GM06990 (cell line): Measurements from ENCODE around the gene MAN1B1.
"Not testable (repeated sequence)": the region's sequence is repeated elsewhere in the genome, so short reads cannot be mapped to it uniquely, and the experiment has no call there.

Experiments used
- DNase-seq: peaks from one replicate; pipeline ENCODE4 v3.0.0-alpha.2; 2011; ENCODE audit not compliant: insufficient read length; ENCODE audit errors: extremely low read depth
- H3K27me3 ChIP-seq: replicated peaks from 2 replicates; pipeline ENCODE4 v1.6.0; 2011; ENCODE audit warnings: low read length; ENCODE audit not compliant: control insufficient read depth, insufficient read depth
- H3K36me3 ChIP-seq: 2 replicates; pipeline ENCODE4 v1.5.1; 2011; ENCODE audit warnings: low read length; ENCODE audit not compliant: control insufficient read depth, insufficient read depth
- H3K4me3 ChIP-seq: replicated peaks from 2 replicates; pipeline ENCODE4 v1.5.1; 2011; ENCODE audit warnings: low read depth, mild to moderate bottlenecking, control low read depth, low read length
- CTCF ChIP-seq: IDR thresholded peaks from 2 replicates; pipeline ENCODE4 v1.5.1; 2011; ENCODE audit warnings: low read length, control low read depth, mild to moderate bottlenecking, inconsistent platforms; ENCODE audit not compliant: insufficient read depth, poor library complexity, severe bottlenecking

MAN1B1 gene

GRCh38 chr9:137122796-137123467 is 36.1 kb downstream of the MAN1B1 start:
- not testable (repeated sequence) for H3K4me3 ChIP-seq, H3K36me3 ChIP-seq, H3K27me3 ChIP-seq, DNase-seq

- Histone ChIP-seq H3K4me3 (no peak overlapping the region; the same call in 1 of the 2 replicates), H3K36me3 (no peaks in the 10 kb centered on the region), H3K27me3 (no peaks in the 10 kb centered on the region)
- no peak for DNase-seq
- no peak for TF ChIP-seq CTCF
Measured at GRCh38 chr9:137123468-137123837, 36.7 kb downstream of the MAN1B1 start.

DNA sequence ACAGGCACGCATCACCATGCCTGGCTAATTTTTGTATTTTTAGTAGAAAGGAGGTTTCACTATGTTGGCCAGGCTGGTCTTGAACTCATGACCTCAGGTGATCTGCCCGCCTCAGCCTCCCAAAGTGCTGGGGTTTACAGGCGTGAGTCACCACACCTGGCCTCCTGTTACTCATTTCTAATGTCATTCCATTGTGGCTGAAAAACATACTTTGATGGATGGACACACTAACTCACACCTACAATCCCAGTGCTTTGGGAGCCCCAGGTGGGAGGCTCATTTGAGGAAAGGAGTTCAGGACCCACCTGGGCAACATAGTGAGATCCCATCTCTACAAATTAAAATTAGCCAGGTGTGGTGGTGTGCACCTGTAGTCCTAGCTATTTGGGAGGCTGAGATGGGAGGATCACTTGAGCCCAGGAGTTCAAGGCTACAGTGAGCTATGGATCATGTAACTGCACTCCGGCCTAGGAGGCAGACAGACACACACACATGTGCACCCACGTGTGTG is 37.2 kb downstream of the MAN1B1 start:
- not testable (repeated sequence) for H3K4me3 ChIP-seq, H3K27me3 ChIP-seq, H3K36me3 ChIP-seq, DNase-seq

DNA sequence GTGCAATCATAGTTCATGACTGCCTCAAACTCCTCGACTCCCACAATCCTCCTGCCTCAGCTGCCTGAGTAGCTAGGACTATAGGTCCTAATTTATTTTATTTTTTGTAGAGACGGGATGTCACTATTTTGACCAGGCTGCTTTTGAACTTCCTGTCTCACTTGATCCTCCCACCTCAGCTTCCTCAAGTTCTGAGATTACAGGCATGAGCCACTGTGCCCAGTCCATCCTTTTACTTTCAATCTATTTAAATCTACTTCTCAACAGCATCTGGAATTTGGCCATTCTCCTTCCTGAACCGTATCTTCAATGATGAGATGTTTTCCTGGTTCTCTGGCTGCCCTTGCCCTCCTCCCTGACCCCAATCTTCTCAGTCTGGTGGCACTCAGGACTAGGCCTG is 40.0 kb downstream of the MAN1B1 start:
- TF ChIP-seq CTCF = no peak
- DNase-seq = no peak
- peak overlapping the region; percentile 82 for H3K4me3 ChIP-seq
- no peaks in the 10 kb centered on the region for H3K36me3 ChIP-seq
- H3K27me3 ChIP-seq = no peaks in the 10 kb centered on the region

DNA sequence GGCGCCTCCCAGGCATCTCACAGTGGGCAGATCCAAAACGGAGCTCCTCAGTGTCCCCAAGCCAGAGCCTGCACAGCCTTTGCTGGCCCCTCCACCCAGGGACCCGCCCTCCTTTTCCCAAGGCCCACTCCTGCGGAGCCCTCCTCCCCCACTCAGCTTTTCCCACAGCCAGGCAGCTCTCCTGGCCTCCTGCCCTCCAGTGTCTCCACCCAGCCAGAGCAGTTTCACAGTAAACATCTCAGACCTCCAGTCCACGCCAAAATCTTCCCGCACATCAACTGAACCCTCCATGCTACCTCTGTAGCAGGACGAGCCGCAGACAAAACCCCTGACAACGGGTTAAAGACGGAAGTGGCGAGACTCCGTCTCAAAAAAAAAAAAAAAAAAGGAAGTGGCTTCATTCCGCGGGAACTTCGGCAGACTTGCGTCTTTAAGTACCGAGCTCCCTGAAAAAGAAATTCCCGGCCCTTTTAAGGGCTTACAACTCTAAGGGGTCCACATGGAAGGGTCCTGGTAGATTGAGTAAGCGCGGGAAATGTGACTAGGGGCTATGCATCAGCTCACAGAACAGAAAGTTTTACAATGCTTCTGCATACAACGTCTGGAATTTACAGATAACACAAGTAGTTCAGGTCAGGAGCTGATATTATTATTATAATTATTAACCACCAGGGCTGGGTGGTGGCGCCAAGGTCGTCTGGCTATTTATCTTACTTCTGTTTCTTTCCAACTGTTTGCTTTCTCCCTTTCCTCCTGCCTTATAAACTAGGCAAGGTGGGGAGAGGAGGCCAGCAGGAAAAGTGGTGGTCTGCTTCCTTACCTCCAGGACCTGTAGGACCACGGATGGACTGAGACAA is 40.7 kb downstream of the MAN1B1 start:
- DNase-seq = no peak
- Histone ChIP-seq H3K4me3 (peak overlapping the region; percentile 82), H3K27me3 (no peaks in the 10 kb centered on the region), H3K36me3 (no peaks in the 10 kb centered on the region)
- TF ChIP-seq CTCF = no peak

DNA sequence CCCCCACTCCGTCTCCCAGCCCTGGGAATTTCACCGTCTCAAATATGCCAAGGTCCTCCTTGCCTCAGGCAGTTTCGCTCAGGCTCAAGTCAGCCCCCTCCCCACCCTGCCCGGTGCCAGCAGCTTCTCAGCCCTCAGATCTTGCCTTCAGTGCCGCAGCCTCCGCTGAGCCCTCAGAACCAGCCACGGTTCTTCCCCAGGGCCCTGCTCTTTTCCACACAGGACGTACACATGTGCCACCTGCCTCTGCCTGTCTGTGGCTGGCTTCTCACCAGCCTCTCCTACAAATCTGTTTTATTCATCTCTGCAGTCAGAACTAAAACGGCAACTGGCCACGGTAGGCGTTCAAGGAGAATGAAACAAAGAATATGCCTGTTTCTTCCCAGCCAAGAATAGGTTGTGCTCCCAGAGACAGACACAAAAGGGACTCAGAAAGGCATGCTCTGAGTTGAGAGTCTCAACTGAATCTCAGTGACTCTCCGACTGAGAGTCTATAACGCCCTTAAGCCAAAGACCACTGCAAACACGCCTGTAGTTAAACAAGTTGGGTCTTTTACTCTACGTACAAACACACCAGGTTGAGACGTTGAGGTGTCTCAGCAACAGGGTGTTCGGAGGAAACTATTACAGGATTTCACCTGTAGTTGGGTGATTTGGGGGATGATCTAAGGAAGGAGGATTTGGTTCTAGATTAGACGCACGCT is 41.5 kb downstream of the MAN1B1 start:
- Histone ChIP-seq H3K4me3 (peak overlapping the region; percentile 82), H3K27me3 (no peaks in the 10 kb centered on the region), H3K36me3 (no peaks in the 10 kb centered on the region)
- TF ChIP-seq CTCF = no peak
- peak; percentile 28 for DNase-seq
